Omental fat pad (tissue), 4 donors: ENCODE measurements around the gene DPY19L2. TPM values are rescaled to one million over a fixed set of nuclear protein-coding genes. Genes with fewer than 3 reads are reported as not detected.
"Not testable (repeated sequence)": the region's sequence is repeated elsewhere in the genome, so short reads cannot be mapped to it uniquely, and the experiment has no call there.

Source experiments
- ATAC-seq: fragments of 150-250 bp; one replicate; pipeline ENCODE4 v1.9.1; 2016; ENCODE audit warnings: mild to moderate bottlenecking, moderate library complexity; ENCODE audit not compliant: low FRiP score
- DNase-seq: peaks from one replicate; pipeline ENCODE4 v3.0.0-alpha.2; 2019; ENCODE audit warnings: low spot score
- total RNA-seq, 4 donors: library from RNA; depleted of rRNA; stranded (reverse); fragments of >200 nt; gene quantifications; one replicate each; pipeline ENCODE4 v1.1.0, GENCODE V29; 2016
- TF ChIP-seq, protein P1 (sequence below), 3 donors: fragments of 450-650 bp; IDR thresholded peaks; one replicate each; pipeline ENCODE4 v1.5.1; 2016 to 2017; ENCODE audit warnings: antibody characterized with exemption in 3 of 3, mild to moderate bottlenecking in 3 of 3, moderate library complexity in 2 of 3

DPY19L2 gene
- total RNA-seq, 4 donors from 2014 or later: 6.1 to 28.4 (median 8.4) TPM

DNA sequence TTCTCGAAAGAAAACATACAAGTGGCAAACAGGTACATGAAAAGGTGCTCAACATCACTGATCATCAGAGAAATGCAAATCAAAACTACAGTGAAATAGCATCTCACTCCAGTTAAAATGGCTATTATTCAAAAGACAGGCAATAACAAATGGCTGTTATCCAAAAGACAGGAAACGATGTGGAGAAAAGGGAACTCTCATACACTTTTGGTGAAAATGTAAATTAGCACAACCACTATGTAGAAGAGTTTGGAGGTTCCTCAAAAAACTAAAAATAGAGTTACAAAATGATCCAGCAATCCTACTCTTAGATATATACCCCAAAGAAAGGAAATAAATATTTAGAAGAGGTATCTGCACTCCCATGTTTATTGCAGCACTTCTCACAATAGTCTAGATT is 90.7 kb downstream of the DPY19L2 start:
- ATAC-seq, DNase-seq: not testable (repeated sequence)

DNA sequence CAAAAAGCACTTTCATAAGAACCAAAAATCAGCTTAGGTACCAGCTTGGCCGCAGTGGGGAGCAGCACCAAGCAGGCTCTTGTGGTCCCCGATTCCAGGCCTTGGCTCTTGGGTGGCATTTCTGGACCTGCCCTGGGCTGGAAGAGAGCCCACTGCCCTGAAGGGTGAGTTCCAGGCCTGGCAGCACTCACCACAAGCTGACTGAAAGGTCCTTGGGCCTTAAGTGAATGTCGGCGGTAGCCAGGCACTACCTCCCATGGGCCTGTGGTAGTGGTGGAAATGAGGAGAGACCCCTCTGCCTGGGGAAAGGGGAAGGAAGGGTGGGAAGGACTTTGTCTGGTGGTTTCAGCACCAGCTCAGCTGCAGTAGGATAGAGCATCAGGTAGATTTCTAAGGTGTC is 96.3 kb downstream of the DPY19L2 start:
- DNase-seq, ATAC-seq: not testable (repeated sequence)

DNA sequence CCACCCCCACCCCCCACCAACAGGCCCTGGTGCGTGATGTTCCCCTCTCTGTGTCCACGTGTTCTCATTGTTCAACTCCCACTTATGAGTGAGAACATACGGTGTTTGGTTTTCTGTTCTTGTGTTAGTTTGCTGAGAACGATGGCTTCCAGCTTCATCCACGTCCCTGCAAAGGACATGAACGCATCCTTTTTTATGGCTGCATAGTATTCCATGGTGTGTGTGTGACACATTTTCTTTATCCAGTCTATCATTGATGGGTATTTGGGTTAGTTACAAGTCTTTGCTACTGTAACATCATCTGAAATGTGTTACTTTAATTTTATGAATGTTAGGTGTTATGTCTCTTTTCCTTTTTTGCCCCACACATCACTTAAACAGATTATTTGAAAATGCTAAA is 109.8 kb downstream of the DPY19L2 start:
- not testable (repeated sequence) for DNase-seq, ATAC-seq

GRCh38 chr12:63551397-63551796 is 116.9 kb downstream of the DPY19L2 start:
- not testable (repeated sequence) for DNase-seq, ATAC-seq

- ATAC-seq, DNase-seq: not testable (repeated sequence)
These were observed 119.3 kb downstream of the DPY19L2 start for GRCh38 chr12:63549034-63549433.

GRCh38 chr12:63545298-63545916 is 122.9 kb downstream of the DPY19L2 start:
- ATAC-seq, DNase-seq: not testable (repeated sequence)

- ATAC-seq, DNase-seq: not testable (repeated sequence)
These were observed 129.6 kb downstream of the DPY19L2 start for GRCh38 chr12:63538656-63539055.

- not testable (repeated sequence) for DNase-seq, ATAC-seq
These were observed 130.5 kb downstream of the DPY19L2 start for GRCh38 chr12:63537838-63538237.

- ATAC-seq, DNase-seq: not testable (repeated sequence)
These were observed 138.7 kb downstream of the DPY19L2 start for GRCh38 chr12:63529641-63530040.

DNA sequence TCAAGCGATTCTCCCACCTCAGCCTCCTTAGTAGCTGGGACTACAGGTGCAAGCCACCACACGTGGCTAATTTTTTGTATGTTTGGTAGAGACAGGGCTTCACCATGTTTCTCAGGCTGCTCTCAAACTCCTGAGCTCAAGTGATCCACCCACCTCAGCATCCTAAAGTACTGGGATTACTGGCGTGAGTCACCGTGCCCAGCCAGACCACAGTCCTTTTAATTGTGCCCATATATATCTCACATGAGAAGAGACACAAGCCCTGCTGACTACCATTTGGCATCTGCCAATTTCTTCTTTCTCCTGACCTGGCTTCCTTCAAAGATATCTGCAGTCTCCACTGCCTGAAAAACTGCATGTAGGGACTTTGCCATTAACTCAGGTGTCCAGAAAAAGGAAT is 142.5 kb downstream of the DPY19L2 start:
- no peak for DNase-seq
- ATAC-seq: no peak
- TF ChIP-seq, protein P1, sequence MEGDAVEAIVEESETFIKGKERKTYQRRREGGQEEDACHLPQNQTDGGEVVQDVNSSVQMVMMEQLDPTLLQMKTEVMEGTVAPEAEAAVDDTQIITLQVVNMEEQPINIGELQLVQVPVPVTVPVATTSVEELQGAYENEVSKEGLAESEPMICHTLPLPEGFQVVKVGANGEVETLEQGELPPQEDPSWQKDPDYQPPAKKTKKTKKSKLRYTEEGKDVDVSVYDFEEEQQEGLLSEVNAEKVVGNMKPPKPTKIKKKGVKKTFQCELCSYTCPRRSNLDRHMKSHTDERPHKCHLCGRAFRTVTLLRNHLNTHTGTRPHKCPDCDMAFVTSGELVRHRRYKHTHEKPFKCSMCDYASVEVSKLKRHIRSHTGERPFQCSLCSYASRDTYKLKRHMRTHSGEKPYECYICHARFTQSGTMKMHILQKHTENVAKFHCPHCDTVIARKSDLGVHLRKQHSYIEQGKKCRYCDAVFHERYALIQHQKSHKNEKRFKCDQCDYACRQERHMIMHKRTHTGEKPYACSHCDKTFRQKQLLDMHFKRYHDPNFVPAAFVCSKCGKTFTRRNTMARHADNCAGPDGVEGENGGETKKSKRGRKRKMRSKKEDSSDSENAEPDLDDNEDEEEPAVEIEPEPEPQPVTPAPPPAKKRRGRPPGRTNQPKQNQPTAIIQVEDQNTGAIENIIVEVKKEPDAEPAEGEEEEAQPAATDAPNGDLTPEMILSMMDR (IDR thresholded peaks at IDR 0.05): no peak

DNA sequence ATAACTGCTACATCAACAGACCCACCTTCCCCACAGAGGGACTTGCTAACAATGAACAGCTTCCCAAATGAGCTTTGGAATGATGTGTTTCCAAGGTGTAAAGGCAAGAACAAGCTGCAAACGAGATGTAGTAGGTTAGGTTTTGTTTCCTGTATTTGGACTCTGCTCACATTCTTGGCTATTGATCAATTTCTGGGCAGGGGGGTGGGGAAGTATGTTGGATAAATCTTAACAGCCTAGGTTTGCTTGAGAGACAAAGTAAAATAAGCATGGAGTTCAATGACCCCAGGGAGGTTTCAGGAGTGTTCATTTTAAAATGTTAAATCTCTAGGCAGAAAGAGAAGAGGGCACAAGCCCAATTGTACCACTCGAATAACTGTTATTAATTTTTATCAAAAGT is 146.6 kb downstream of the DPY19L2 start:
- TF ChIP-seq, protein P1 (IDR thresholded peaks at IDR 0.05): no peak
- no peak for ATAC-seq
- DNase-seq: no peak

Other genes starting within 250 kb of the DPY19L2 start
- gene RXYLT1, start 111.4 kb upstream of the DPY19L2 start, total RNA-seq: 10 to 100 TPM; 16.0 to 18.7 (median 17.0) TPM
- 10 to 100 TPM; 10.6 to 69.1 (median 12.9) TPM for gene SRGAP1, start 176.2 kb upstream of the DPY19L2 start, total RNA-seq